ENCODE measurements around the gene ZBTB17. TPM values are rescaled to one million over a fixed set of nuclear protein-coding genes. Genes with fewer than 3 reads are reported as not detected.
A peak's percentile ranks its signal among the peaks of the same experiment; 100 is the strongest.

ZBTB17 gene
- total and polyA plus RNA-seq, 11 donors, result 14.5 to 29.2 (median 22.1) TPM

DNA sequence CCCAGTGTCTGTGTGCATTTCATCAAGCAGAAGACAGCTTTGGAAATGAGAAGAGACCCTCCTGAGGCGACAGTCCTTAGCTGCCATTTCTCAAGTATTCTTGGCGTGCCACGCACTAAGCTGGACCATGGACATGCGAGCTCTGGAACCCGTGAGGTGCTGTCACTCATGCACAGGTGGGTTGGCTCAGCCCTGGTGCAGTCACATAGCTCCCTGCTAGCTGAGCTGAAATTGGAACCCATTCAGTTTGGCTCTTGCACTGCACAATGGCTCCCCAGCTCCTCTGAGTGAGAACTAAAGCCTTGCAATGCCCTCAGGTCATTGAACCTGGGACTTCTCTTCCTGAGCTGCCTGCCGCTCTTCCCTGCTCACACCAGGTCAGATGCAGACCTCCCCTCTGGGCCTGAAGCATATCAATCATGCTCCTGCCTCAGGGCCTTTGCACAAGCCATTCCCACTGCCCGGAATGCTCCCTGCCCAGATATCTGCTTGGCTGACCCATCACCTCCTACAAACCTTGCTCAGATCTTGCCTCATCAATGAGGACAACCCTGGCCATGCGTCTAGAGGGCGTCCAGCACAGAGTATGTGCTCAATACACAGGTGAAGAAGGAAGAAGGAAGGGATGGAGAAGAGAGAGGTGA, 21.9 kb upstream of the ZBTB17 start:
- no peak overlapping the region for H3K27ac ChIP-seq
- H3K4me1 ChIP-seq, result no peaks in the 10 kb centered on the region
- 81 to 85% (median 84%) methylated on average over 6 to 9 of the region's 9 CpGs for WGBS, 4 donors
- no peaks in the 10 kb centered on the region for H3K36me3 ChIP-seq
- DNase-seq, result no peak
- no peak for TF ChIP-seq POLR2A (IDR thresholded peaks at IDR 0.05)
- TF ChIP-seq, protein P1, sequence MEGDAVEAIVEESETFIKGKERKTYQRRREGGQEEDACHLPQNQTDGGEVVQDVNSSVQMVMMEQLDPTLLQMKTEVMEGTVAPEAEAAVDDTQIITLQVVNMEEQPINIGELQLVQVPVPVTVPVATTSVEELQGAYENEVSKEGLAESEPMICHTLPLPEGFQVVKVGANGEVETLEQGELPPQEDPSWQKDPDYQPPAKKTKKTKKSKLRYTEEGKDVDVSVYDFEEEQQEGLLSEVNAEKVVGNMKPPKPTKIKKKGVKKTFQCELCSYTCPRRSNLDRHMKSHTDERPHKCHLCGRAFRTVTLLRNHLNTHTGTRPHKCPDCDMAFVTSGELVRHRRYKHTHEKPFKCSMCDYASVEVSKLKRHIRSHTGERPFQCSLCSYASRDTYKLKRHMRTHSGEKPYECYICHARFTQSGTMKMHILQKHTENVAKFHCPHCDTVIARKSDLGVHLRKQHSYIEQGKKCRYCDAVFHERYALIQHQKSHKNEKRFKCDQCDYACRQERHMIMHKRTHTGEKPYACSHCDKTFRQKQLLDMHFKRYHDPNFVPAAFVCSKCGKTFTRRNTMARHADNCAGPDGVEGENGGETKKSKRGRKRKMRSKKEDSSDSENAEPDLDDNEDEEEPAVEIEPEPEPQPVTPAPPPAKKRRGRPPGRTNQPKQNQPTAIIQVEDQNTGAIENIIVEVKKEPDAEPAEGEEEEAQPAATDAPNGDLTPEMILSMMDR (IDR thresholded peaks at IDR 0.05), result no peak
- H3K9me3 ChIP-seq, result no peaks in the 10 kb centered on the region
- no peak overlapping the region for H3K4me3 ChIP-seq
- no peaks in the 10 kb centered on the region for H3K27me3 ChIP-seq
- intact Hi-C loops (cut with DNase I), result loop anchor here in 1 of 10 donors (5.0 kb wide), 1 partner anchor 205 kb away; no protein-coding TSS in a partner anchor
- no peak for ATAC-seq

- no peak for TF ChIP-seq POLR2A (IDR thresholded peaks at IDR 0.05)
- TF ChIP-seq, protein P1 (IDR thresholded peaks at IDR 0.05), result no peak
- Histone ChIP-seq H3K4me1 (no peaks in the 10 kb centered on the region), H3K4me3 (no peak overlapping the region), H3K27ac (no peak overlapping the region), H3K9me3 (no peaks in the 10 kb centered on the region), H3K27me3 (no peaks in the 10 kb centered on the region), H3K36me3 (no peaks in the 10 kb centered on the region)
- DNase-seq (no peak), ATAC-seq (no peak)
- WGBS, 4 donors, result 83 to 89% (median 84%) methylated on average over 6 to 9 of the region's 9 CpGs
- intact Hi-C loops (cut with DNase I), result loop anchor here in 1 of 10 donors (5.0 kb wide), 1 partner anchor 205 kb away; no protein-coding TSS in a partner anchor
Observed at GRCh38 chr1:15997076-15997585, 21.2 kb upstream of the ZBTB17 start.

- no peak overlapping the region for H3K4me3 ChIP-seq
- no peaks in the 10 kb centered on the region for H3K9me3 ChIP-seq
- WGBS, 4 donors, result 53 to 73% (median 59%) methylated on average over 11 of the region's 11 CpGs
- DNase-seq (peak in 4 of 5 donors; percentile 55 to 83 (median 67)), ATAC-seq (peak; percentile 45 to 87 (median 83))
- H3K27ac ChIP-seq, result no peak overlapping the region
- no peaks in the 10 kb centered on the region for H3K36me3 ChIP-seq
- H3K27me3 ChIP-seq, result no peaks in the 10 kb centered on the region
- TF ChIP-seq, protein P1 (IDR thresholded peaks at IDR 0.05), result peak; percentile 69 to 92 (median 74)
- TF ChIP-seq POLR2A (IDR thresholded peaks at IDR 0.05), result no peak
- no peaks in the 10 kb centered on the region for H3K4me1 ChIP-seq
- intact Hi-C loops (cut with DNase I), result loop anchor here (1.0 to 5.0 kb wide), 6 partner anchors 177 to 202 kb away; no protein-coding TSS in a partner anchor
Observed at GRCh38 chr1:15994590-15995351, 18.9 kb upstream of the ZBTB17 start.

DNA sequence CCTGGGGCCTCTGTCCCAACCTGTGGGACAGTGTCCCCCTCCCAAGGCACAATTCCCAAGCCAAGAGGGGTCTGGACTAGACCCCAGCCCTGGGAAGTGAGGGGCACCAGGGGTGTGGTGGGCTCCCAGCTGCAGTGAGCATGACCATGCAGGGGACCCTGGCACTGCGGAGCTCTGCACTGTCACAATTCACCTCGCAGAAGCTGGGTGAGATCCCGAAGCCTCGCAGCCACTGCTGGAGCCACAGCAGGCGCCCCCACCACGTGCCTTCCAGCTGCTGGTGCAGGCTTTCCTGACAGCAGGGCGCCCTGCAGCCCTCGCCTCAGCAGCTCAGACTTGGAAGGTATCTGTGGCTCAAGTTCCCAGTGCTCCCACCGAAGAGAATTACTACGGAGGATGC, 18.2 kb upstream of the ZBTB17 start:
- Histone ChIP-seq H3K27me3 (no peaks in the 10 kb centered on the region), H3K36me3 (no peaks in the 10 kb centered on the region), H3K9me3 (no peaks in the 10 kb centered on the region), H3K27ac (no peak overlapping the region), H3K4me1 (no peaks in the 10 kb centered on the region), H3K4me3 (no peak overlapping the region)
- ATAC-seq, result no peak
- TF ChIP-seq, protein P1 (IDR thresholded peaks at IDR 0.05), result no peak
- no peak for TF ChIP-seq POLR2A (IDR thresholded peaks at IDR 0.05)
- DNase-seq, result no peak
- WGBS, 4 donors, result 87 to 92% (median 88%) methylated on average over 9 to 10 of the region's 10 CpGs
- intact Hi-C loops (cut with DNase I), result loop anchor here (1.0 to 5.0 kb wide), 6 partner anchors 177 to 202 kb away; no protein-coding TSS in a partner anchor

Measured in heart left ventricle (tissue), 16 donors.